RPMI7951 (cell line): ENCODE results near the gene ITPRID1. TPM values are rescaled to one million over a fixed set of nuclear protein-coding genes. Genes with fewer than 3 reads are reported as not detected.

ENCODE experiments used
- DNase-seq: peaks from one replicate; pipeline ENCODE4 v3.0.0-alpha.2; 2012; ENCODE audit warnings: low read depth
- total RNA-seq: library from RNA; depleted of rRNA; stranded (reverse); fragments of >200 nt; shearing (Covaris generic); gene quantifications from 2 replicates; pipeline ENCODE4 v1.2.3, GENCODE V29; 2014

ITPRID1 gene
- total RNA-seq, 1 experiment from 2014 or later, result not detected

GRCh38 chr7:31633894-31634494 lies 120.1 kb downstream of the ITPRID1 start:
- DNase-seq, result peak; percentile 73

- no peak for DNase-seq
Observed at GRCh38 chr7:31640381-31640780, 126.5 kb downstream of the ITPRID1 start.

- DNase-seq, result peak; percentile 50
Observed at GRCh38 chr7:31642681-31643115, 128.8 kb downstream of the ITPRID1 start.

GRCh38 chr7:31646942-31647341 lies 133.1 kb downstream of the ITPRID1 start:
- DNase-seq, result no peak

- DNase-seq, result no peak
Observed at GRCh38 chr7:31647511-31647910, 133.6 kb downstream of the ITPRID1 start.

- peak; percentile 27 for DNase-seq
Observed at GRCh38 chr7:31648288-31648687, 134.4 kb downstream of the ITPRID1 start.

- DNase-seq, result no peak
Observed at GRCh38 chr7:31648880-31649279, 135.0 kb downstream of the ITPRID1 start.

GRCh38 chr7:31651234-31652062 lies 137.6 kb downstream of the ITPRID1 start:
- DNase-seq, result no peak

- DNase-seq, result no peak
Observed at GRCh38 chr7:31652063-31652326, 138.1 kb downstream of the ITPRID1 start.

GRCh38 chr7:31663072-31663471 lies 149.2 kb downstream of the ITPRID1 start:
- DNase-seq, result no peak

- DNase-seq, result no peak
Observed at GRCh38 chr7:31664890-31665289, 151.0 kb downstream of the ITPRID1 start.

GRCh38 chr7:31665546-31665945 lies 151.7 kb downstream of the ITPRID1 start:
- DNase-seq, result no peak

GRCh38 chr7:31669461-31669860 lies 155.6 kb downstream of the ITPRID1 start:
- DNase-seq, result no peak

- DNase-seq, result no peak
Observed at GRCh38 chr7:31679574-31680305, 165.8 kb downstream of the ITPRID1 start.

GRCh38 chr7:31683445-31684225 lies 169.7 kb downstream of the ITPRID1 start:
- no peak for DNase-seq

GRCh38 chr7:31687024-31687748 lies 173.3 kb downstream of the ITPRID1 start, which contains the start of gene PPP1R17:
TSS of gene PPP1R17 (plus strand) at chr7:31687215. CDS start at chr7:31692442, 5,227 bp downstream.
- DNase-seq, result no peak

GRCh38 chr7:31688372-31688771 lies 174.5 kb downstream of the ITPRID1 start:
- DNase-seq, result no peak

GRCh38 chr7:31688996-31689395 lies 175.1 kb downstream of the ITPRID1 start:
- no peak for DNase-seq

- no peak for DNase-seq
Observed at GRCh38 chr7:31690935-31691334, 177.0 kb downstream of the ITPRID1 start.

- DNase-seq, result no peak
Observed at GRCh38 chr7:31692451-31692850, 178.6 kb downstream of the ITPRID1 start.

GRCh38 chr7:31692871-31693270 lies 179.0 kb downstream of the ITPRID1 start:
- no peak for DNase-seq
